Activated naive CD4-positive, alpha-beta T cell treated with anti-CD3 and anti-CD28 coated beads, Interleukin-2, amount 50 U/mL, for 72 hours (primary cell): ENCODE results near the gene ANKZF1. TPM values are rescaled to one million over a fixed set of nuclear protein-coding genes. Genes with fewer than 3 reads are reported as not detected.
A peak's percentile ranks its signal among the peaks of the same experiment; 100 is the strongest.

Experiments used
- ATAC-seq, 2 donors: fragments of 150-1000 bp; cut with Tn5 transposase; 2 replicates each; pipeline ENCODE4 v1.10.0; 2021; ENCODE audit warnings: mild to moderate bottlenecking in 2 of 2, moderate library complexity in 2 of 2
- DNase-seq, 2 donors: peaks; one replicate each; pipeline ENCODE4 v3.0.0; 2021 to 2022; ENCODE audit warnings: low spot score in 2 of 2
- H3K27ac Mint-ChIP-seq, 2 donors: one replicate each; pipeline ENCODE4 v1.8.0; 2022; ENCODE audit warnings: mild to moderate bottlenecking in 2 of 2, mixed read lengths in 2 of 2
- H3K36me3 Mint-ChIP-seq, 2 donors: one replicate each; pipeline ENCODE4 v1.8.0; 2022; ENCODE audit warnings: mixed read lengths in 2 of 2
- H3K9me3 Mint-ChIP-seq, 2 donors: one replicate each; pipeline ENCODE4 v1.8.0; 2022; ENCODE audit warnings: mixed read lengths in 2 of 2
- total RNA-seq, 2 donors: library from RNA; stranded (reverse); gene quantifications; one replicate each; pipeline ENCODE4 v1.2.3, GENCODE V29; 2022

The ANKZF1 gene
- total RNA-seq, 2 donors from 2014 or later = 168 to 178 TPM

DNA sequence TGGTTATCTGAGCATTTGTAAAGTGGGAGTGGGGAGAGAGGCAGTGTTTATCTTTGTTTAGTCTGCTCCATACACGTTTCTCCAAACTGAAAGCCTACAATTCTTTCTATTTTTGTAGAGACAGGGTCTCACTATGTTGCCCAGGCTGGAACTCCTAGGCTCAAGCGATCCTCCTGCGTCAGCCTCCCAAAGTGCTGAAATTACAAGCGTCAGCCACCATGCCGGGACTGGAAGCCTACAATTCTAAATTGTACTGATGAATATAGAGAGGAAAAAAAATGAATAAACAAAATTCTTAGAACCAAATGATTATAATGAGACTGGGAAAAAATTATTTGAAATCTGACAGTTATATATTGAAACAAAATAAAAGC is 24.5 kb upstream of the ANKZF1 start:
- ATAC-seq (no peak), DNase-seq (no peak)
- peaks cover 0 to 15% of the 10 kb centered on the region in 2 donors for H3K36me3 Mint-ChIP-seq
- peaks cover 0 to 4% of the 10 kb centered on the region in 2 donors for H3K9me3 Mint-ChIP-seq
- H3K27ac Mint-ChIP-seq = no peak overlapping the region

DNA sequence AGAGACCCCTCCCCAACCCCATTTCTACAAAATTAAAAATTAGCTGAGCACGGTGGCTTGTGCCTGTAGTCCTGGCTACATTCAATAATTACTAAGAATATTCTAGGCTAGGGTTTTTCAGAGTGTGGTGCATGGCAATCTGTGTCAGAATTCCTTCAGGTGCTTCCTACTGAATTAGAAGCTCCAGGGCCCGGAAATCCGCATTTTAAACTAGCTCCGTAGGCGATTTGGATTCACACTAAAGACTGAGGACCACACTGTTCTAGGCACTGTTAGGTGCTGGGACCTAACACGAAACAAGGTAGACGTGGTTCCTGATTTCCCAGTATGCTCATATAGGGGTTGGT is 23.7 kb upstream of the ANKZF1 start:
- DNase-seq = no peak
- Mint-ChIP-seq H3K9me3 (peaks cover 0 to 4% of the 10 kb centered on the region in 2 donors), H3K36me3 (peaks cover 0 to 11% of the 10 kb centered on the region in 2 donors), H3K27ac (peak overlapping the region; percentile 89 to 97)
- ATAC-seq = no peak

DNA sequence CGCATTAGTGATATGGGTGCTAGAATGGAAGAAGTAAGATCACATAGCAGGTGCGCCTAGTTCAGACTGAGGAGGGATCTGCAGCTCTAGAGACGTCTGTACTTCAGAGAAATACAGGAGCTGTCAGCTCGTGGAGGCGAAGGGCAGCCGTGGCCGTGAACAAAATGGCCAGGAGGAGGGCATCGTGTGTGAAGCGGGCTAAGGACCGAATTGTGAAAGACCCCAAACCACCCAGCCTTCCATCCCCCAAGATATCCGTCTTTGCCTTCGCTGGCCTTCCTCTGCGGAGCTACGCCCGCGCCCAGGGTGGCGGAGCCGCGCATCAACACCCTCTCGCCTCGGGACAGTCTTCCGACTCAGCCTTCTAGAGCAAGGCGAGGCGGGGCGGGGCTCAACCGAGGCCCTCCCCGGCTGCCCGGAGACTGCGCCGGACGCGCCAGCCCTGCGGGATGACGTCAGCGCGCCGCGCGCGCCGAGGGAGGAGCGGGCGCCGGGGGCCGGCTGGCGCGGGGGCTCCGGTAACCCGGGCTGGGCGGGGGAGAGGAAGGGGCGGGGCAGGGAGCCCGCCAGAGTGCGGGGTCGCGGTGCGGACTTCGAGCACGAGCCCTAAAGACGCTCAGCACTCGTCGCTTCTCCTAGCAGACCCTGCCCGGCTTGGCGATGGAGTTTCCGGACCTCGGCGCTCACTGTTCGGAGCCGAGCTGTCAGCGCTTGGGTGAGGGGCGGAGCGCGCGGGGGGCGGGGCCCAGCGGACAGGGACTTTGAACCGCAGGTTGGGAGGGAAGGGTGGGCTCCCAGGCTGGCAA is 23.1 kb upstream of the ANKZF1 start, which contains the start of gene ZFAND2B:
Gene ZFAND2B (plus strand): TSS at position 455 of the 806 bp plus-strand sequence. CDS start 206 bp downstream, at position 661.
- peaks cover 0 to 4% of the 10 kb centered on the region in 2 donors for H3K9me3 Mint-ChIP-seq
- peak; percentile 97 to 98 for ATAC-seq
- DNase-seq = peak; percentile 95 to 99
- H3K36me3 Mint-ChIP-seq = peaks cover 0 to 8% of the 10 kb centered on the region in 2 donors
- H3K27ac Mint-ChIP-seq = peak within 1 kb of the TSS; percentile 89 to 97

DNA sequence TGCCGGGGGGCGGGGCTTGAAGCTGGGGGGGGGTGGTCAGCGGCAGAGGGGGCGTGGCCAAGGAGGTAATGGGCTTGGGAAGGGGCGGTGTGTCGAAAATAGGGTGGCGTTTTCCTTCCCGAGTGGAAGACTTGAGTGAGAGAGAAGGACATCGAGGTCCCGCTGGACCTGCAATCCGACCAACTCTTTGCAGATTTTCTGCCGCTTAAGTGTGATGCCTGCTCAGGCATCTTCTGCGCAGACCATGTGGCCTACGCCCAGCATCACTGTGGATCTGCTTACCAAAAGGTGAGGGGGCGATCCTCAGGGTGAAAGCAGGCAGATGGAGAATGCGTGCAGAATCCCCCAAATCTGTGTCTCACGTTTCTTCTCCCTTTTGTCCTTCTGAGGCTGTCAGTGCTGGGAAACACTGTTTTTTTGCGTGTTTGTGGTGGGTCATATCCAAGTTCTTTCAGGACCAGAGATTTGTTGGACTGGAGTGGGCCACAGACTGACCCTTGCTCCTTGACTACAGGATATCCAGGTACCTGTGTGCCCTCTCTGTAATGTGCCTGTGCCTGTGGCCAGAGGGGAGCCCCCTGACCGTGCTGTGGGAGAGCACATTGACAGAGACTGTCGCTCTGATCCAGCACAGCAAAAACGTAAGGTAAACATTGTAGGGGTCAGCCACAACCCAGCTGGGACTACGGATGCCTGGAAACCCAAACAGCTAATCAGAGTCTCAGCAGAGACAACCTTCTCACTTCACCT is 22.3 kb upstream of the ANKZF1 start:
- DNase-seq (no peak), ATAC-seq (no peak)
- Mint-ChIP-seq H3K9me3 (peaks cover 0 to 4% of the 10 kb centered on the region in 2 donors), H3K36me3 (peaks cover 0 to 13% of the 10 kb centered on the region in 2 donors), H3K27ac (peak overlapping the region; percentile 9 to 72)

DNA sequence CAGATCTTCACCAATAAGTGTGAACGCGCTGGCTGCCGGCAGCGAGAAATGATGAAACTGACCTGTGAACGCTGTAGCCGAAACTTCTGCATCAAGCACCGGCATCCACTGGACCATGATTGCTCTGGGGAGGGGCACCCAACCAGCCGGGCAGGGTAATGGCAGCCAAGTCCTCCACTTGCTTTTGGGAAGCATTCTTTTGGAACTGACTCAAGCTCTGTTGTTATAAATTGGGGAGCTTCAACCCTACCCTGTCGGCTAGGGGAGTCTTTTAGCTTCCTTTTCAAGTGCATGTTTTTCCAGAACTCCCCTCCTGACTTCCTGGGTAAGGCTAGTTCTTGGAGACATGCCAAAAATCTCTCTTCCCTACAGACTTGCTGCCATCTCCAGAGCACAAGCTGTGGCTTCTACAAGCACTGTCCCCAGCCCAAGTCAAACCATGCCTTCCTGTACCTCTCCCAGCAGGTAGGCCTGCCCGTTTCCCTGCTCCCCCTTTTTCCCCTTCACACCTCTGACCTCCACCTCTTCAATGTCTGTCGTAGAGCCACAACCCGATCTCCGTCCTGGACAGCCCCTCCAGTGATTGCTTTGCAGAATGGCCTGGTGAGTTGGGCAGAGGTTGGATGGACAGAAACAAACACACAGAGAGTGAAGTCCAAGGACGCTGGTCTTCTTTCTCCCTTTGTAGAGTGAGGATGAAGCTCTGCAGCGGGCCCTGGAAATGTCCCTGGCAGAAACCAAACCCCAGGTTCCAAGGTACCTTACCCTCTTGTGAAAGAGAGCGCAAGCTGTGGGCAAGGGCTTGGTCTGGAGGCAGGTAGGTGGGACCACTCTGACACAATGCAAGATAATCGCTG is 21.5 kb upstream of the ANKZF1 start:
- H3K9me3 Mint-ChIP-seq = peaks cover 0 to 4% of the 10 kb centered on the region in 2 donors
- peak overlapping the region; percentile 10 to 72 for H3K27ac Mint-ChIP-seq
- DNase-seq = no peak
- peaks cover 0 to 21% of the 10 kb centered on the region in 2 donors for H3K36me3 Mint-ChIP-seq
- no peak for ATAC-seq

DNA sequence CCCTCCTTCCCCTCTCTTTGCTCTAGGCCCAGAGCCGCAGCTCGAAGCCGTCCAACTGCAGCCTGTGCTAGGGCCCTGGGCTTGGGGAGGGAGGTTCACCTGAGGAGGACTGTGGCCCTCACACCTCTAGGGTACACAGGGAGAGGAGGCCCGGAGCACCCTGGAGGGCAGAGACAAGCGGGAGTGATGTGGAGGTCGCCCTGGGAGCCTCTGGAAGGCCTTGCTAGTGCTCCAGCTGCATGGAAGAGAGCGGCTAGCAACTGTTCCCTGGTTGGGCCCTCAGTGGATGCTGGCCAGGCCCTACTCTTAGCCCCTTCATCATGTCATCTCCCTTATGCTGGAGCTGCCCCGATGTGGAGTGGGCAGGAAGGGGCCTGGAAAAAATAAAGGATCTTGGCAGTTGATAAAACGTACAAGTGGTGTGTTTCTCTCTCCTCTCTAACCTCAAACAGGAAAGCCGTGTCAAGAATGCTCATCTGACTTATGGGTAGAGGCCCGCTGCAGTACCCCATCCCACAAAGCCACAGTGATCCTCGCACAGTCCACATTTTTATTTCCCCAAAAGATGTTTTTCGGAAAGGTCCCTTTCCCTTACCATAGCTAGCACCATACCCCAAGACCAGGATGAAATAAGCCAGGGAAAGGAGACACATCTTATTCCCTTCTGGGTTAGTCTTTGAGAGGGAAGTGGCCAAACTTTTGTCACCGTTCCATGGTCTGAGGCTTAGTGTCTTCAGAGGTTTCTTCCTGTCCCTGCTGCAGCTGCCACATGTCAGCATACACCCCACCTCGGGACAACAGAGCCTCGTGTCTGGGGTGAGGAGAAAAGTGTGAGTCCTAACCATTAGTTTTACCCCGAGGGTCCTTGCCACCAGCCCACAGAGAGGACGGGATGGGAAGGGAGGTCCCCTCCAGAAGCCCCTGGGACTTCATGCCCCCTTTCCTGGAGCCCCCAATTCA is 20.1 kb upstream of the ANKZF1 start:
- DNase-seq = no peak

DNA sequence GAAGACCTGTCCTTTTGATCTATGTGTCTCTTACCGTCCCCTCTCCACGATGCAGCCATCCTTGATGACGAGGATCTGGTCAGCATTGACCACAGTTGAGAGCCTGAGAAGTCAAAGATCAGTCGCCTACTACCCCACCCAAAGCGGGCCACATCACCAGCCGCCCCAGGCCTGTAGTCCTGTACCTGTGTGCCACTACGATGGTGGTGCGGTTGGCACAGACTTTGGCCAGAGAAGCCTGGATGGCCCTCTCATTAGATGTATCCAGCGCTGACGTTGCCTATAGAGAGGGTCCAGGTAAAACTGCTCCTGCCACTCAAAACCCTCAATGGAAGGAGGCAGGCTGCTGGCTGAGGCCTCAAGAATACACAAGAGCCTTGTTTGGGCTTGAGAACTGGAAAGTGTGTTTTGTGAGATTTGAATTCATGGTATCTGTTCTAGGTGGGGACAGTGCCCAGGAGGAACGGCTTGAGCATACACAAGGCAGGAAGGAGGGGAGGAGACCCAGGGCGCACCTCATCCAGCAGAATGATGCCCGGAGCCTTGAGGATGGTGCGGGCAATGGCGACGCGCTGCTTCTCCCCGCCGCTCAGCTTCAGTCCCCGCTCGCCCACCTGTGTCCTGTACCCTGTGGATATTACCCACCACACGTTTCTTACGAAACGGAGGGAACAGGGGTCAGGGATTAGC is 19.3 kb upstream of the ANKZF1 start:
- peak overlapping the region in 1 of 2 donors; percentile 74 for H3K27ac Mint-ChIP-seq
- ATAC-seq (no peak), DNase-seq (no peak)
- H3K9me3 Mint-ChIP-seq = no peaks in the 10 kb centered on the region
- peaks cover 9 to 28% of the 10 kb centered on the region in 2 donors for H3K36me3 Mint-ChIP-seq

More for the DNA sequence above, 20.1 kb upstream of the ANKZF1 start:
- no peak for ATAC-seq
- Mint-ChIP-seq H3K27ac (peak overlapping the region; percentile 72 to 77), H3K9me3 (peaks cover 0 to 2% of the 10 kb centered on the region in 2 donors), H3K36me3 (peaks cover 4 to 30% of the 10 kb centered on the region in 2 donors)

DNA sequence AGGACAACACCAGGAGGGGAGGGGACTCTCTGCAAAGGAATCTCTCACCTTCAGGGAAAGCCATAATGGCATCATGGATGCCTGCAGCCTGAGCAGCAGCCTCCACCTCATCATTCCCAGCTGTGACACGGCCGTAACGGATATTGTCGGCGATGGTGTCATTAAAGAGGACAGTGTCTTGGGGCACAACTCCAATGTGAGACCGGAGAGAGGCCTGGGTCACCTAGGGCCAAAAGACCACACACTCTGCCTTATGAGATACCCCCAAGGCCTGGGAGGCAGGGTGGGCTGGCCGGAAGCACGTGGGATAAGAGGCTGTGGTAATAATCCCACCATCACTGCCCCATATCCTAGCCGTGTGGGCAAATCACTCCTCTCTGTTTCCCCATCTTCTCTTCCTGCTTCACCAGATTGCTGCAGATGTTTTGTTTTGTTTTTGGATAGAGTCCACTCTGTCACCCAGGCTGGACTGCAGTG is 18.7 kb upstream of the ANKZF1 start:
- H3K27ac Mint-ChIP-seq = peak overlapping the region; percentile 70 to 82

DNA sequence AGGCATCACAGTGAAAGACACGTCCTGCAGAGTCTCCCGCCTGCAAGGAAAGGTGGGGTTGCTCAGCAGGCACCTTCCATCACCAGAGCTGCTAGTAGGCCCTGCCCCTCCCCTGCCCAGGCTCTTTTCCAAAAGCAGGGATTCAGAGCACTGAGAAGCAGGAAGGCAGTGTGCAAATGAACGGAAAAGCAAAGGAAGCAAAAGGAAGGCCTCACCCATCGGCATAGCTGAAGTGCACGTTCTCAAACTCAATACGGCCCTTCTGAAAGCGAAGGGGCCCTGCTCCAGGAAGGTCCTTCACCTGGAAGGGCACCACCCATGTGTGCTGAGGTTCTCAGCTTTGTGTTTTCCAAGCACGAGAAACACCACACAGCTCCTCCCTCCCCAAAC is 16.6 kb upstream of the ANKZF1 start:
- ATAC-seq = no peak
- no peak overlapping the region for H3K27ac Mint-ChIP-seq
- H3K36me3 Mint-ChIP-seq = peaks cover 9 to 34% of the 10 kb centered on the region in 2 donors
- DNase-seq = no peak
- H3K9me3 Mint-ChIP-seq = no peaks in the 10 kb centered on the region

More for the DNA sequence above, 18.7 kb upstream of the ANKZF1 start:
- H3K9me3 Mint-ChIP-seq = no peaks in the 10 kb centered on the region
- DNase-seq (no peak), ATAC-seq (no peak)
- H3K36me3 Mint-ChIP-seq = peaks cover 9 to 28% of the 10 kb centered on the region in 2 donors

DNA sequence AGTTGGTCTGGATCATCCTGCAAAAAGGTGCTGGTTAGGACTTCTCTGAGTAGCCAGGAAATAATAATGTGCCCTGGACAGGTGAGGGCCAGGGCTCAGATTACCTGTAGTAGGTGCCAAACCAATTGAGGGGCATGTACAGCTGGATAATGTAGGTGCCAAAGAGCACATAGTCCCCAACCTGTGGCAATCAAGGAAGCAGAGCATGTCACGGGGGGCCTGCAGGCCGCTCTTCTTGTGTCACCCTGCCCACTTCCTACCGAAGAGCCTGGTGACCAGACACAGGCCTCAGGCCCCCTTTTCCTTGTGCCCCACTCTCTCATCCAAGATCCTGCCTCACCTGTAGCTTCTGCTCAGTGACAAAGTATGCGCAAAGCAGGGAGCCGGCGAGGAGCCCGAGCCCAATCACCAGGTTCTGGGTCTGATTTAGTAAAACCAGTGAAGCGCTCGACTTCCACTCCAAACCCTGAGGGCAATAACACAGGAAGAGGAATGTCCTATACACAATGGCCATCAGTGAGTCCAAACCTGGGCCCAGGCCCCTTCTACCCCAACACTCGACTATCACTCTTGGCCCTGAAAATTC is 16.0 kb upstream of the ANKZF1 start:
- Mint-ChIP-seq H3K27ac (no peak overlapping the region), H3K9me3 (no peaks in the 10 kb centered on the region), H3K36me3 (peaks cover 9 to 34% of the 10 kb centered on the region in 2 donors)
- DNase-seq (no peak), ATAC-seq (no peak)

DNA sequence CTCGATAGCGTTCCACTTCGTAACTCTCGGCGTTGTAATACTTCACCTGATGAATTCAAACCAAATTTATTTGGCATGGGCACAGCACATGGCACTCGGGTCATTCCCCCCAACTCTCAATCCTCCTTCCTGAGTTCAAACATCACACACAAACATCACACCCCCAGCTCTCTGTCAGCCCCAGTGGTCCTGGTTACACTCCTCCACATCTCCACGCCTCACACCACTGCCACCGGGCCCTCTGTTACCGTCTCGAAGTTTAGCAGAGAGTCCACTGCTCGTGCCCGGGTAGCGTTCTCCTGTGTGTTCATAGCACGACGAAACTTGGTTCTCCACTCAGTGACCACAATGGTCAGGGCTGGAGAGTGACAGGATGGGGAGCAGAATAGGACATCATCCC is 15.5 kb upstream of the ANKZF1 start:
- H3K36me3 Mint-ChIP-seq = peaks cover 9 to 35% of the 10 kb centered on the region in 2 donors
- DNase-seq (no peak), ATAC-seq (no peak)
- H3K27ac Mint-ChIP-seq = peak overlapping the region; percentile 48 to 63
- no peaks in the 10 kb centered on the region for H3K9me3 Mint-ChIP-seq

DNA sequence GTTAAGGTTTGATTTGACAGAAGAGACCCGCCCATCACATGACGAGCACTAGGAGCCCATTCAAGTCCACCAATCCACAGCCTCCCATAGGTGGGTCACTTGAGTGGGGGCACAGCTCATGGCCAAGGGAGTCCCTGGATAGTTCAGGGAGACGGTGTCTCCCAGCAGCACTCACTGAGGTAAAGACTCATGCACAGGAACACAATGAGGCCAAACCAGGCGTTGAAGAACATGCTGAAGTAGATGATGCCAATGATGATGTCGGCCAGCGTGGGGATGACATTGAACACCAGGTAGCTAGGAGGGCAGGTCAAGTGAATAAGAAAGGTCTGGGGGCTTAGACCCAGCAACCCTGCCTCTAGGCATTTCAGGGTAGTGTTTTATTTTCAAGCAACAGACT is 14.8 kb upstream of the ANKZF1 start:
- no peak for DNase-seq
- peak overlapping the region in 1 of 2 donors; percentile 48 for H3K27ac Mint-ChIP-seq

DNA sequence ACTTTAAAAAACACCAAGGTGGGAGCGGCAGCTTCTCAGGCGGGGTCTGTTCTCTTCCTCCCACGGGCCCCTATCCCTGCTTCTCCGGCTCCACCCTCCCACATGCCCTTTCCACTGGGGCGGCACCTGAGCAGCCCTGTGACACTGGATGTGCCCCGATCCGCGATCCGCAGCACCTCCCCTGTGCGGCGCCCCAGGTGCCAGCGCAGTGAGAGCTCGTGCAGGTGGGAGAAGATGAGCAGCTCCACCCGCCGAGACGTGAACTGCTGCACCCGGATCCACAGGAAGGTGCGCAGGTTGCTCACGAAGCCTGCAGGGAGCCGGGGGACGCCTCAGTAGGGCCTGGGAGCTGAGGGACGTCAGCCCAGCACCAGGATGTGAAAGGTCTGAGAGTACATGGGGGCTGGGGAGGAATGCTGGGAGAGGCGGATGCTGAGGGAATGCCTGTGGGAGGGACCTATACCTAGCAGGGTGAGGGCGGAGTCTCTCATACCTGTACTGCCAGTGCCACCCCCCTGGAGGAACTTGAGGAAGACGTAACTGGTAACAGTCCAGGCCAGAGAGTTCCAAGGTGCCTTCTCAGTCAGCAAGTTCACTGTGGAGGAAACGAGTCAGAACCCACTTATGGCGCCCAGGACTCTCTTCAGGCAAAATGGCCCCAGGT is 13.6 kb upstream of the ANKZF1 start:
- Mint-ChIP-seq H3K36me3 (peaks cover 15 to 42% of the 10 kb centered on the region in 2 donors), H3K27ac (peak overlapping the region in 1 of 2 donors; percentile 65), H3K9me3 (no peaks in the 10 kb centered on the region)
- no peak for ATAC-seq
- no peak for DNase-seq

More for the DNA sequence above, 14.8 kb upstream of the ANKZF1 start:
- no peaks in the 10 kb centered on the region for H3K9me3 Mint-ChIP-seq
- ATAC-seq = no peak
- peaks cover 15 to 41% of the 10 kb centered on the region in 2 donors for H3K36me3 Mint-ChIP-seq

DNA sequence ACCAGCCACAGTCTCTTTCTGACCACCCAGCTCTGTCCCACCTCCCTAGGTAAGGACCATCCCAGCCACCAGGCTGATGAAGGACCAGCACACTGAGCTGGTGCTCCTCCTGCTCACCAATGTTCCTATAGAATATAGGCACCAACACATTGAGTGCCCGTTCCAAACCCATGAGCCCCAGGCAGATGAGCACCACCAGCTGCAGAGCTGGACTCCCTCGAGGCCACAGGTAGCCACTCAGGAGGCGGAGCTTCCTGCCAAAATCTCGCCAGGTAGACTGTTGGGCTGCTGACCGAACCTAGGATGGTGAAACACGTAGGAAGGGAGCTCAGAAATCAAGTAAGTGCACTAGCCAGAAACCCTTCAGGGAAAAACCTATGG is 13.1 kb upstream of the ANKZF1 start:
- peak overlapping the region in 1 of 2 donors; percentile 36 for H3K27ac Mint-ChIP-seq
- H3K9me3 Mint-ChIP-seq = no peaks in the 10 kb centered on the region
- no peak for ATAC-seq
- no peak for DNase-seq
- peaks cover 15 to 42% of the 10 kb centered on the region in 2 donors for H3K36me3 Mint-ChIP-seq
